ENCODE data around the gene C5orf46.

The C5orf46 gene

DNA sequence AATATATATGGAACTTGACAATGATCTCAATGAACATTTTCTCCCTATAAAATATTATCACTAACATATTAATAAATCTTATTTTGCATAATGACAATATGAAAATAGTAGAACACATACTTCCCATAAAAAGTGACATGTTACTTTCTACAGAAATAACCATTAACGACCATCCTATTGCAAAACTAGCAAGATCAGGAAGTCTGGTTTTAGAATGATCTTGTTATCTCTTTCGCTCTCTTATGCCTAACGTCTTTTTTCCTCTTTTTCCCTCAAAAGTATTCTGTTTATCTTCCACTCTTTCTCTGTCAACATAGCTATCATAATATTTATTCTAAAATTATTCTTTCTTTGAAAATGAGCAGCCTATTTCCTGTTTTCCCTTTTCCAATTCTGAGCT, 21.6 kb upstream of the C5orf46 start:
- no peaks in the 10 kb centered on the region for H3K36me3 ChIP-seq (ENCODE audit: insufficient read depth, low read length)
- H3K4me1 ChIP-seq (ENCODE audit: insufficient read depth, low read length) = no peaks in the 10 kb centered on the region
- no peak for TF ChIP-seq EZH2 (IDR thresholded peaks at IDR 0.05; ENCODE audit: borderline replicate concordance, low read depth, low read length, severe bottlenecking)
- TF ChIP-seq, protein P1, sequence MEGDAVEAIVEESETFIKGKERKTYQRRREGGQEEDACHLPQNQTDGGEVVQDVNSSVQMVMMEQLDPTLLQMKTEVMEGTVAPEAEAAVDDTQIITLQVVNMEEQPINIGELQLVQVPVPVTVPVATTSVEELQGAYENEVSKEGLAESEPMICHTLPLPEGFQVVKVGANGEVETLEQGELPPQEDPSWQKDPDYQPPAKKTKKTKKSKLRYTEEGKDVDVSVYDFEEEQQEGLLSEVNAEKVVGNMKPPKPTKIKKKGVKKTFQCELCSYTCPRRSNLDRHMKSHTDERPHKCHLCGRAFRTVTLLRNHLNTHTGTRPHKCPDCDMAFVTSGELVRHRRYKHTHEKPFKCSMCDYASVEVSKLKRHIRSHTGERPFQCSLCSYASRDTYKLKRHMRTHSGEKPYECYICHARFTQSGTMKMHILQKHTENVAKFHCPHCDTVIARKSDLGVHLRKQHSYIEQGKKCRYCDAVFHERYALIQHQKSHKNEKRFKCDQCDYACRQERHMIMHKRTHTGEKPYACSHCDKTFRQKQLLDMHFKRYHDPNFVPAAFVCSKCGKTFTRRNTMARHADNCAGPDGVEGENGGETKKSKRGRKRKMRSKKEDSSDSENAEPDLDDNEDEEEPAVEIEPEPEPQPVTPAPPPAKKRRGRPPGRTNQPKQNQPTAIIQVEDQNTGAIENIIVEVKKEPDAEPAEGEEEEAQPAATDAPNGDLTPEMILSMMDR (IDR thresholded peaks at IDR 0.05; ENCODE audit: borderline replicate concordance, extremely low read depth, low read length, poor library complexity, severe bottlenecking) = no peak
- ATAC-seq (ENCODE audit: insufficient read depth, low read depth) (no peak), DNase-seq (no peak)
- no peak overlapping the region for H2AFZ ChIP-seq (ENCODE audit: low read depth, low read length)
- H3K9me3 ChIP-seq (ENCODE audit: insufficient read depth, low read length, severe bottlenecking) = no peaks in the 10 kb centered on the region
- no peaks in the 10 kb centered on the region for H3K79me2 ChIP-seq (ENCODE audit: insufficient read depth, low read length)
- H3K27ac ChIP-seq (ENCODE audit: low read length) = no peak overlapping the region
- no peak overlapping the region for H3K4me3 ChIP-seq (ENCODE audit: low read depth in 1 of 2, low read length in 2 of 2)
- no peak overlapping the region for H3K4me2 ChIP-seq (ENCODE audit: insufficient read depth, low read length)
- no peak overlapping the region for H3K9ac ChIP-seq (ENCODE audit: low read depth, low read length)
- peaks cover 2% of the 10 kb centered on the region for H3K27me3 ChIP-seq (ENCODE audit: insufficient read depth, low read length, poor library complexity)
- H4K20me1 ChIP-seq (ENCODE audit: insufficient read depth, low read length) = no peaks in the 10 kb centered on the region

DNA sequence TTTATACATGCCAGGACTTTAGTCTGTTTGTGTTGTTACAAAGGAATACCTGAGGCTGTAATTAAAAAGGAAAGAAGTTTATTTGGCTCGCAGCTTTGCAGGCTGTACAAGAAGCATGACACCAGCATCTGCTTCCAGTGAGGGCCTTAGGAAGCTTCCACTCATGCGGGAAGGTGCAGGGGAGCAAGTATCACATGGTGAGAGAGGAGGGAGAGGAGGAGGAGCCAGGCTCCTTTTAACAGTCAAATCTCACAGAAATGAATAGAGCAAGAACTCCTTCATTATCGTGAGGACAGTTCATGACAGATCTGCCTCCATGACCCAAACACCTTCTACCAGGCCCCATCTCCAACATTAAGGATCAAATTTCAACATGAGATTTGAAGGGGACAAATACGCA, 18.7 kb upstream of the C5orf46 start:
- ATAC-seq (ENCODE audit: insufficient read depth, low read depth) = no peak

DNA sequence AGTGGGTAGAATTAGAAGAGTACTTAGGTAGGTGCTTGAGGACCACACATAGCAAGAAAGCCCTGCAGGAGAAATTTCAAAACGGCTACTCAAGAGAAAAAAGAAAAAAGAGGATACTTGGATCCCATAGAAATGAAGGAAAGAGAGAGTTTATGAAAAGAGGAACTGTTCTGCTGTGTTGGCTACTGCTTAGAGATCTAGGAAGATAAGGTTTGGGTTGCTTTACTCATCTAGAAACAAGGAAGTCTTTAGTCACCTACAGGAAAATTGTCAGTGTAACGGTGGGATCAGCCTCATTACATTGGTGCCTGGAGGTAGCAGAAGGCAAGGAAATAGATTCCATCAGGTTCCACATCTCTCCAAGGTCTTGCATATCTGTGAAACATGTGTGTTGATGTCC, 14.8 kb upstream of the C5orf46 start:
- DNase-seq (no peak), ATAC-seq (ENCODE audit: insufficient read depth, low read depth) (no peak)
- Histone ChIP-seq H3K79me2 (ENCODE audit: insufficient read depth, low read length) (no peaks in the 10 kb centered on the region), H3K9ac (ENCODE audit: low read depth, low read length) (no peak overlapping the region), H4K20me1 (ENCODE audit: insufficient read depth, low read length) (no peaks in the 10 kb centered on the region), H3K27ac (ENCODE audit: low read length) (no peak overlapping the region), H3K27me3 (ENCODE audit: insufficient read depth, low read length, poor library complexity) (no peaks in the 10 kb centered on the region), H3K4me3 (ENCODE audit: low read depth in 1 of 2, low read length in 2 of 2) (no peak overlapping the region), H2AFZ (ENCODE audit: low read depth, low read length) (no peak overlapping the region), H3K36me3 (ENCODE audit: insufficient read depth, low read length) (no peaks in the 10 kb centered on the region), H3K4me2 (ENCODE audit: insufficient read depth, low read length) (no peak overlapping the region), H3K4me1 (ENCODE audit: insufficient read depth, low read length) (no peaks in the 10 kb centered on the region), H3K9me3 (ENCODE audit: insufficient read depth, low read length, severe bottlenecking) (no peaks in the 10 kb centered on the region)
- no peak for TF ChIP-seq EZH2 (IDR thresholded peaks at IDR 0.05; ENCODE audit: borderline replicate concordance, low read depth, low read length, severe bottlenecking)
- TF ChIP-seq, protein P1 (IDR thresholded peaks at IDR 0.05; ENCODE audit: borderline replicate concordance, extremely low read depth, low read length, poor library complexity, severe bottlenecking) = no peak

More for the DNA sequence above, 18.7 kb upstream of the C5orf46 start:
- no peak overlapping the region for H3K4me2 ChIP-seq (ENCODE audit: insufficient read depth, low read length)
- H3K9ac ChIP-seq (ENCODE audit: low read depth, low read length) = no peak overlapping the region
- no peak overlapping the region for H3K4me3 ChIP-seq (ENCODE audit: low read depth in 1 of 2, low read length in 2 of 2)
- DNase-seq = no peak
- no peak overlapping the region for H3K27ac ChIP-seq (ENCODE audit: low read length)
- H3K27me3 ChIP-seq (ENCODE audit: insufficient read depth, low read length, poor library complexity) = no peaks in the 10 kb centered on the region
- no peaks in the 10 kb centered on the region for H3K4me1 ChIP-seq (ENCODE audit: insufficient read depth, low read length)
- H3K9me3 ChIP-seq (ENCODE audit: insufficient read depth, low read length, severe bottlenecking) = no peaks in the 10 kb centered on the region
- TF ChIP-seq EZH2 (IDR thresholded peaks at IDR 0.05; ENCODE audit: borderline replicate concordance, low read depth, low read length, severe bottlenecking) = no peak
- TF ChIP-seq, protein P1 (IDR thresholded peaks at IDR 0.05; ENCODE audit: borderline replicate concordance, extremely low read depth, low read length, poor library complexity, severe bottlenecking) = no peak
- H2AFZ ChIP-seq (ENCODE audit: low read depth, low read length) = no peak overlapping the region
- no peaks in the 10 kb centered on the region for H4K20me1 ChIP-seq (ENCODE audit: insufficient read depth, low read length)
- no peaks in the 10 kb centered on the region for H3K79me2 ChIP-seq (ENCODE audit: insufficient read depth, low read length)
- no peaks in the 10 kb centered on the region for H3K36me3 ChIP-seq (ENCODE audit: insufficient read depth, low read length)
